GM18508 (cell line): ENCODE data around the gene BNIP3.

ENCODE experiments used
- ATAC-seq: cut with Tn5 transposase; IDR thresholded peaks from one replicate; pipeline ENCODE4 v1.9.1; 2021; ENCODE audit warnings: moderate number of reproducible peaks; ENCODE audit not compliant: insufficient read depth, unreplicated experiment

BNIP3 gene

DNA sequence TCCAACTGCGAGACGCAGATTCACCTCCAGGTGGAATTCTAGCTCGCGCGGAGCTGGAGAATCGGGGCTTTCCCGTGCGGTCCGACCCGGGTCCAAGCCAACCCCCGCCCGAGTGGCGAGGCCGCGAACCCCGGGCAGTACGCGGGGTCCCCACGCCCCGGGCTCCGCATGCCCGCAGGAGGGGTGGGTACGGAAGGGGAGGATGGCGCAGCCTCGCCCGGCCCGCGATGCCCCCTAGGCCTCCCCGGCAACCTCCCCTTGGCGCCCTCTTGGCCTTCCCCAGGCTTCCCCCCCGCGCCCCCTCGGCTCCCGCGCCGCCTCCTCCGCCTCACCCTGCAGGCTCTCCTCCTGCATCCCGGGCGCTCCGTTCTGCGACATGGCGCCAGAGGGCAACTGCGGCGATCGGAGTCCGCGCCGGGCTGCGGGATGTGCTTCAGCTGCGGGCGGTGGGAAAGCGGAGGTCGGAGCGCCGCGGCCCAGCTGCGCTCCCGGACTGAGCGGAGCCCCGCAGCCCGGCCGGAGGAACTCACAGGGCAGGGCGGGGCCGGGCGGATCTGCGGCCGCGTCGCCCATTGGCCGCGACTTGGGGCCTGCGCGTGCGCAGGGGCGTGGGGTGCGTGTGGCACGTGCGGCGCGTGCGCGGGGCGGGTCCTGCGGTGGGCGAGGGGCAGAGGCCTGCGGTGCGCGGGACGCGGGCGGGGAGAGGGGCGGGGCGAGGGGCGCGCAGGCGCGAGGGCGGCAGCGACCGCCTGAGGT lies at the start of gene BNIP3:
BNIP3 (minus strand) TSS at position 495 of the 756 bp plus-strand sequence; CDS start at position 378, 117 bp downstream.
- ATAC-seq, result peak; percentile 61

- ATAC-seq, result no peak
Measured at GRCh38 chr10:132030898-132031463, 49.3 kb upstream of the BNIP3 start.

GRCh38 chr10:132028706-132029105 lies 47.0 kb upstream of the BNIP3 start:
- no peak for ATAC-seq

GRCh38 chr10:132027423-132027983 lies 45.8 kb upstream of the BNIP3 start:
- ATAC-seq, result no peak

DNA sequence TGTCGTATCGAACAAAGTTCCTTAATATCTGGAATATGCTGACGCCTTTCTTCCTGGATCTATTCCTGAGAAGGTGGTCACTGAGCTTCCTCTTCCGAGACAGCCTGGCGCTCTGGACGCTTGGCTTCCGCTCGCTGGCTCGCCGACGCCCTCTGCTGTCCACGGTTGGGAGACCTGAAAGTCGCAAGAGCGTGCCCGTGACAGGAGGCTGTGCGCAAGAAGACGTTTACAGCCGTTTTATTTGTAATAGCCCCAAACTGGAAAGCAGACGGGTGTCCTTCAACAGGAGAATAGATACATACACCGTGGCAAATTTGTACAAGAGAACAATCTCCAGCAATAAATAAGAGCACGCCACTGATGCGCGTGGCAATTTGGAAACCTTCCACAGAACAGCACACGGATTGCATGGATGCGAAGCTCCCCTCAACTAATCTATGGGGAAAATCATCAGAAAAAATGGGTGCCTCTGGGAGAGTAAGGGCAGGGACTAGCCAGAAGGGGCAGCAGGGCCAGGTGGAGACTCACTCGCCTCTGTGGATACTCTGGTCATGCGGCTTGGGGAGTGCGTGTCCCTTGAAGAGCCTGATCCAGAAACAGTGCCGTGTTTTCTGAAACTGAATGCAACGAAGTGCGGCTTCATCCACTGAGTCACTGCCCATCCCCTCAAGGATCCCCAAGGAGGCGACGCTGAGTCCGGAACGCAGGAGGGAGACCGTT lies 41.5 kb upstream of the BNIP3 start:
- ATAC-seq, result no peak

GRCh38 chr10:132022241-132022640 lies 40.5 kb upstream of the BNIP3 start:
- ATAC-seq, result no peak

GRCh38 chr10:132021504-132022143 lies 39.9 kb upstream of the BNIP3 start:
- no peak for ATAC-seq

GRCh38 chr10:132021046-132021445 lies 39.3 kb upstream of the BNIP3 start:
- no peak for ATAC-seq

GRCh38 chr10:132020456-132020855 lies 38.7 kb upstream of the BNIP3 start:
- ATAC-seq, result no peak

DNA sequence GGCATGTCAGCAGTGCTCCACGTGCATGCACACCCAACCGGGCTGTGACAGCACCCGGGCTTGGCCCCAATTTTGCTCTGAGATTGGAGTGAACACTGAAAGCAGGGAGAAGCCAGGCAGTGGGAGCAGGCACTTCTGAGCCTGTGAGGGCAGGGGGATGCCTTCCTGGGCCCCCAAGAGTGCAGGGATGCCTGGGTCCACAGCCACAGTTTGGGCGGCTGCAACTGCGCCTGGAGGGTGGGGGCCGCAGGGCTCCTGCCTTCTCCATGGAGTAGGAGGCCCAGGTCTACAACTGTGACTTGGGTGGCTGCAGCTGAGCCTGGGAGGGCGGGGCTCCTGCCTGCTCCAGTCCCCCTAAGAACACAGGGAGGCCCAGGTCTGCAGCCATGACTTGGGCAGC lies 37.6 kb upstream of the BNIP3 start:
- ATAC-seq, result no peak

GRCh38 chr10:132018446-132018845 lies 36.7 kb upstream of the BNIP3 start:
- ATAC-seq, result no peak

DNA sequence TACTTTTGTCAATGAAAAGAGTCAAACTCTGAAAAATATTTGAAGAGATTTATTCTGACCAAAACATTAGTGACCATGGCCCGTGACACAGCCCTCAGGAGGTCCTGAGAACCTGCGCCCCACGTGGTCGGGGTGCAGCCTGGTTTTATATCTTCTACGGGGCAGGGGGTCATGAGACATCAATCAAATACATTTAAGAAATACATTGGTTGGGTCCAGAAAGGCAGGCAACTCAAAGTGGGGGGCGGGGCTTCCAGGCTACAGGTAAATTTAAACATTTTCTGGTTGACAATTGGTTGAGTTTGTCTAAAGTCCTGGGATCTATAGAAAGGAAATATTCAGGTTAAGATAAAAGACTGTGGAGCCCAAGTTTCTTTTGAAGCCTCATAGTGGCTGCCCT lies 34.8 kb upstream of the BNIP3 start:
- no peak for ATAC-seq

DNA sequence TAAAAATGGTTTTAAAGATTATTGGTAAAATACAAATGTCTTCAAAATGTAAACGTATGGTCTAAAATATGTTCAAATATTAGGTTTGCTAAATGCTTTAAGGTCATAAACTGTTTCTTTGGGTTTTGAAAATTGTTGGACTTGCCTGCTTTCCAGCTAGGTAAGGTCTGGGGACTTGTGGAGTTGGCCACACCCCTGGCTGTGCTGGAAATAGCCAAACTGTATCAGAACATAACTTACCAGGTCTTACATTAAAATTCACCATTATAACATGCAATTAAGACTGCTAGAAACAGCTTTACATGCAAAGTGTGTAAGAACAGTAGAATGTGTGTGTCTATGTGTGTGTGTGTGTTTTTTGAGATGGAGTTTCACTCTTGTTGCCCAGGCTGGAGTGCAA lies 29.7 kb upstream of the BNIP3 start:
- ATAC-seq, result no peak

DNA sequence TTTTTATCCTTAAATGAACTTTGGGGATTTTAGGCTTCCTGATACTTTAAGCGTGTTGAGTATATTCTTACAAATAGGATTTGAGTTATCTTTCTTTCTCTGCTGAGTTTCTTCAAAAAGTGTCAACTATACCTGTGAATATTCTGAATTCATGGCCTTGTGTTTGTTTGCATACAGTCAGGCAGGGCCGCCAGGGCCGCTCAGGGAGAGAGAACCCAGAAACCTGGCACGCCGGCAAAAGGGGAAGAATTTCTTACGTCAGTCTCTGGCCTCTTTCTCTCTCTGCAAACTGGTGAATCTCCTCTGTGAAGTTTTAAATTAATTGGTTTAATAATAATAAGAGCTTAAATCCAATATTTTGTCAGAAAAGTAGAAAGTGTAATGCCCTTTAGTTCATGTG lies 29.3 kb upstream of the BNIP3 start:
- ATAC-seq, result no peak

DNA sequence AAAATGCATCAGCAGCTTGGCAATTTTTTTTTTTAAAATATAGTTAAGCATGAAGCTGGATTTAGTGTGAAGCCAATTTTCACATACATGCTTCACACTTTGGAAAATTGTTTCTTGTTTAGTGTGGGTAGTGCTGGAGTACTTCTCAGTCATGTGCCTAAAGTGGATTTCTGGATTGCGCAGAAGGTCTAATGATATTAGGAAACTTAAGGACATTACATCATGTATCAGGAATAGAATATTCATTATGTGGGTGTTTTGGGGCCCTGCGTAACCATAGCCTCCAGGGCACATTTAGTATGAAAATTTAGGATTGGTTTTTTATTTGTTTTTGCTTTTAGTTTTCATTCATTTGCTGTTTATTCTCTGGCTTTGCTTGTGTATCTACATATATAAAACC lies 28.8 kb upstream of the BNIP3 start:
- ATAC-seq, result no peak

DNA sequence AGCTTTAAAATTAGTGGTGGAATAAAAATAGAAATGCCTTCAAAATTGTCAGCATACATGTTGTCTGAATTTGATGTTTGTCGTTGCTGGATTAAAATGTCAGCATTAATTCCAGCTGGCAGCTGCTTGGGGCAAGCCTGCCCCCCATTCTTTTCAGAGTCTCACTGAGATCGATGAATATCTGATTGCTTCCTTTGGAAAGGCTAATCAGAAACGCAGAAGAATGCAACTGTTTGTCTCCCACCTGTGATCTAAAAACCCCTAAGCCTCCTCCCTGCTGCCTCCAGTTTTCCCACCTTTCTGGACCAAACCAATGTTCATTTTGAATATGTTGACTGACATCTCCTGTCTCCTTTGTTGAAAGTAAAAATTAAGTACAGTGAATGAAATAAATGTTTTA lies 27.9 kb upstream of the BNIP3 start:
- no peak for ATAC-seq

GRCh38 chr10:132007681-132008080 lies 26.0 kb upstream of the BNIP3 start:
- no peak for ATAC-seq

GRCh38 chr10:132006966-132007365 lies 25.2 kb upstream of the BNIP3 start:
- no peak for ATAC-seq

GRCh38 chr10:132005147-132005546 lies 23.4 kb upstream of the BNIP3 start:
- ATAC-seq, result no peak

GRCh38 chr10:132004052-132004451 lies 22.3 kb upstream of the BNIP3 start:
- no peak for ATAC-seq
